Measurements from ENCODE around the gene VENTX. TPM values are rescaled to one million over a fixed set of nuclear protein-coding genes. Genes with fewer than 3 reads are reported as not detected.

The VENTX gene, protein sequence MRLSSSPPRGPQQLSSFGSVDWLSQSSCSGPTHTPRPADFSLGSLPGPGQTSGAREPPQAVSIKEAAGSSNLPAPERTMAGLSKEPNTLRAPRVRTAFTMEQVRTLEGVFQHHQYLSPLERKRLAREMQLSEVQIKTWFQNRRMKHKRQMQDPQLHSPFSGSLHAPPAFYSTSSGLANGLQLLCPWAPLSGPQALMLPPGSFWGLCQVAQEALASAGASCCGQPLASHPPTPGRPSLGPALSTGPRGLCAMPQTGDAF
- not detected in 2 replicates for total RNA-seq (2022)
- Bru-seq, nascent RNA: not detected
- not detected for BruChase-seq, experiment 1, labeled RNA remaining after a 6-hour chase
- BruChase-seq, experiment 2, labeled RNA remaining after a 2-hour chase: not detected
- long read RNA-seq: 0 reads

GRCh38 chr10:133237588-133238465, at the start of gene VENTX:
Gene VENTX, plus strand, starts transcription at chr10:133237855. Its CDS starts 60 bp downstream, at chr10:133237915.
- intact Hi-C loops (cut with micrococcal nuclease): no loop called here
- Mint-ChIP-seq H3K4me3 (ENCODE audit: unreplicated experiment) (no peak within 1 kb of the TSS), H3K27ac (ENCODE audit: low read depth, unreplicated experiment) (no peak within 1 kb of the TSS), H3K27me3 (ENCODE audit: insufficient read depth, unreplicated experiment) (peaks cover 9% of the 10 kb centered on the region), H3K4me1 (ENCODE audit: insufficient read depth, unreplicated experiment) (peaks cover 2% of the 10 kb centered on the region), H3K9me3 (ENCODE audit: unreplicated experiment) (no peaks in the 10 kb centered on the region), H3K36me3 (ENCODE audit: insufficient read depth, unreplicated experiment) (no peaks in the 10 kb centered on the region)
- ChIA-PET POLR2A (no interaction called here), CTCF (no interaction called here)
- BruUV-seq (replicated peaks): no TSS peak
- no peak for DNase-seq (ENCODE audit: unreplicated experiment)
- no peak for TF ChIP-seq CTCF (IDR thresholded peaks at IDR 0.05; ENCODE audit: unreplicated experiment)

- intact Hi-C loops (cut with micrococcal nuclease): no loop called here
- no peaks in the 10 kb centered on the region for H3K4me1 Mint-ChIP-seq (ENCODE audit: insufficient read depth, unreplicated experiment)
- ChIA-PET CTCF (interaction anchor here (0.5 kb wide), 1 partner anchor 44 kb away, joined by 3 read pairs; no protein-coding TSS in a partner anchor), POLR2A (no interaction called here)
- no peaks in the 10 kb centered on the region for H3K27me3 Mint-ChIP-seq (ENCODE audit: insufficient read depth, unreplicated experiment)
- H3K9me3 Mint-ChIP-seq (ENCODE audit: unreplicated experiment): peaks cover 16% of the 10 kb centered on the region
- no peak for TF ChIP-seq CTCF (IDR thresholded peaks at IDR 0.05; ENCODE audit: unreplicated experiment)
- no peaks in the 10 kb centered on the region for H3K36me3 Mint-ChIP-seq (ENCODE audit: insufficient read depth, unreplicated experiment)
- BruUV-seq (replicated peaks): no TSS peak
- no peak overlapping the region for H3K4me3 Mint-ChIP-seq (ENCODE audit: unreplicated experiment)
- H3K27ac Mint-ChIP-seq (ENCODE audit: low read depth, unreplicated experiment): no peak overlapping the region
- no peak for DNase-seq (ENCODE audit: unreplicated experiment)
Observed at GRCh38 chr10:133187906-133188681, 49.6 kb upstream of the VENTX start.

DNA sequence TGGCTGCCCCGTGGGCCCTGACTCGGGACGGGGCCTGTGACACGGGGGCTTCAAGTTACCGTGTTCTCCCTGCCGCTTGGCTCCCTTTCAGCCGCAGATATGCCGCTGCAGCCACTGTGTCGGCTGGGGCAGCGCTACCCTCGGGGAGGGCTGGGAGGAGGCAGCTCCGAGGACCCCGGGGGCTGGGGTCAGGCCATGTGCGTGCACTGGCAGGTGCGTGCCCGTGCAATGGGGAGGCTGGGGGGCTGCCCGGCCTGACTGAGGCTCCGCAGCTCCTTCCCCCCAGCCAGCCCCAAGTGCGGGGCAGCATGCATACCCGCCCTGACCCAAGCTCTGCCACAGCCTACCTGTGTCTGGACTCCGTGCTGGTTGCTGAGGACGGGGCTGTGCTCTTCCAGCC, 48.4 kb upstream of the VENTX start:
- DNase-seq (ENCODE audit: unreplicated experiment): no peak
- intact Hi-C loops (cut with micrococcal nuclease): no loop called here
- no TSS peak for BruUV-seq (replicated peaks)
- no peaks in the 10 kb centered on the region for H3K27me3 Mint-ChIP-seq (ENCODE audit: insufficient read depth, unreplicated experiment)
- H3K36me3 Mint-ChIP-seq (ENCODE audit: insufficient read depth, unreplicated experiment): no peaks in the 10 kb centered on the region
- peaks cover 12% of the 10 kb centered on the region for H3K9me3 Mint-ChIP-seq (ENCODE audit: unreplicated experiment)
- no peak overlapping the region for H3K27ac Mint-ChIP-seq (ENCODE audit: low read depth, unreplicated experiment)
- ChIA-PET CTCF (no interaction called here), POLR2A (no interaction called here)
- no peak overlapping the region for H3K4me3 Mint-ChIP-seq (ENCODE audit: unreplicated experiment)
- no peak for TF ChIP-seq CTCF (IDR thresholded peaks at IDR 0.05; ENCODE audit: unreplicated experiment)
- no peaks in the 10 kb centered on the region for H3K4me1 Mint-ChIP-seq (ENCODE audit: insufficient read depth, unreplicated experiment)

- ChIA-PET CTCF (no interaction called here), POLR2A (no interaction called here)
- no TSS peak for BruUV-seq (replicated peaks)
- TF ChIP-seq CTCF (IDR thresholded peaks at IDR 0.05; ENCODE audit: unreplicated experiment): no peak
- no peak overlapping the region for H3K4me3 Mint-ChIP-seq (ENCODE audit: unreplicated experiment)
- H3K36me3 Mint-ChIP-seq (ENCODE audit: insufficient read depth, unreplicated experiment): no peaks in the 10 kb centered on the region
- intact Hi-C loops (cut with micrococcal nuclease): no loop called here
- DNase-seq (ENCODE audit: unreplicated experiment): no peak
- H3K27ac Mint-ChIP-seq (ENCODE audit: low read depth, unreplicated experiment): no peak overlapping the region
- H3K4me1 Mint-ChIP-seq (ENCODE audit: insufficient read depth, unreplicated experiment): no peaks in the 10 kb centered on the region
- no peaks in the 10 kb centered on the region for H3K27me3 Mint-ChIP-seq (ENCODE audit: insufficient read depth, unreplicated experiment)
- H3K9me3 Mint-ChIP-seq (ENCODE audit: unreplicated experiment): peaks cover 8% of the 10 kb centered on the region
Observed at GRCh38 chr10:133189726-133190125, 47.9 kb upstream of the VENTX start.
